ENCODE results near the gene BMAL1. TPM values are rescaled to one million over a fixed set of nuclear protein-coding genes. Genes with fewer than 3 reads are reported as not detected.
A peak's percentile ranks its signal among the peaks of the same experiment; 100 is the strongest.

Gene BMAL1
- total and polyA plus RNA-seq, 2 of the 8 experiments (the other 6 are each of a cell fraction or from before 2014, with no cell fraction given) = 6.8 to 6.9 TPM

- FAIRE-seq = no peak
- no peak overlapping the region for H3K4me2 ChIP-seq (ENCODE audit: insufficient read depth in 1 of 2, low read depth in 2 of 2, low read length in 2 of 2)
- no peak overlapping the region for H4K8ac ChIP-seq (ENCODE audit: extremely low read depth, insufficient read depth, low read length)
- H3K56ac ChIP-seq (replicated peaks; ENCODE audit: insufficient read length, low read depth, low read length) = no peak overlapping the region
- no peaks in the 10 kb centered on the region; the same call in 1 of the 2 replicates for H3K79me1 ChIP-seq (ENCODE audit: low read depth, low read length)
- no peak overlapping the region; the same call in 1 of the 2 replicates for H3K18ac ChIP-seq (ENCODE audit: extremely low read depth, low read length)
- CTCF ChIA-PET (ENCODE audit: partially characterized antibody) = interaction anchor here (1.0 to 6.2 kb wide), 7 partner anchors 13 to 375 kb away, joined by 3 to 98 read pairs (median 3); no protein-coding TSS in a partner anchor
- peak overlapping the region; percentile 72; the same call in 1 of the 2 replicates for H2BK15ac ChIP-seq (ENCODE audit: low read length)
- no peaks in the 10 kb centered on the region for H3K27me3 ChIP-seq (replicated peaks in 1 of 4; ENCODE audit: control insufficient read depth in 3 of 4, extremely low read depth in 1 of 4, insufficient read depth in 3 of 4, low read length in 3 of 4)
- H2AK5ac ChIP-seq (ENCODE audit: low read depth, low read length) = peak overlapping the region; percentile 65; the same call in 1 of the 2 replicates
- no peak overlapping the region for H3K4me3 ChIP-seq (ENCODE audit: extremely low read depth in 1 of 4, insufficient read depth in 2 of 4, low read depth in 3 of 4, low read length in 4 of 4)
- peaks cover 0 to 2% of the 10 kb centered on the region in 2 experiments for H4K20me1 ChIP-seq (replicated peaks in 1 of 2; ENCODE audit: control insufficient read depth in 1 of 2, insufficient read depth in 2 of 2, low read length in 2 of 2)
- no peaks in the 10 kb centered on the region; a peak in 1 of 4 replicates for H3K79me2 ChIP-seq (ENCODE audit: control insufficient read depth in 1 of 2, insufficient read depth in 2 of 2, low read length in 2 of 2)
- POLR2A ChIA-PET (ENCODE audit: partially characterized antibody) = interaction anchor here (0.9 to 1.4 kb wide), 3 partner anchors 10 to 130 kb away, joined by 3 to 4 read pairs (median 3); no protein-coding TSS in a partner anchor
- no peak overlapping the region for H2BK120ac ChIP-seq (replicated peaks; ENCODE audit: low read depth, low read length)
- H2BK12ac ChIP-seq (ENCODE audit: low read depth, low read length) = 0 out of 2 replicates have a peak overlapping the region, but pooled peaks have one; percentile 5
- no peak overlapping the region for H4K5ac ChIP-seq (ENCODE audit: insufficient read length, low read depth, low read length)
- H3K4ac ChIP-seq (replicated peaks; ENCODE audit: insufficient read length, low read depth, low read length) = no peak overlapping the region
- no peaks in the 10 kb centered on the region for H3K36me3 ChIP-seq (ENCODE audit: control insufficient read depth in 2 of 4, insufficient read depth in 4 of 4, low read length in 3 of 4)
- no peak overlapping the region for H3K27ac ChIP-seq (ENCODE audit: low read depth, low read length)
- no peak overlapping the region for H2BK20ac ChIP-seq (ENCODE audit: low read length)
- H3K14ac ChIP-seq (ENCODE audit: insufficient read length) = no peak overlapping the region
- peaks cover 0 to 2% (median 0%) of the 10 kb centered on the region in 4 experiments; a peak in 2 of 7 replicates for H3K4me1 ChIP-seq (replicated peaks in 1 of 4; ENCODE audit: control insufficient read depth in 3 of 4, insufficient read depth in 4 of 4, low read length in 3 of 4)
- peak overlapping the region; percentile 4 for H2BK5ac ChIP-seq (ENCODE audit: low read depth, low read length)
- peaks cover 0 to 4% of the 10 kb centered on the region in 2 experiments; a peak in 1 of 4 replicates for H3K9me3 ChIP-seq (ENCODE audit: insufficient read depth in 2 of 2, low read depth in 1 of 2, low read length in 1 of 2)
- H3K23me2 ChIP-seq (ENCODE audit: low read depth, low read length) = no peaks in the 10 kb centered on the region
- H3K23ac ChIP-seq (ENCODE audit: insufficient read length) = no peak overlapping the region
- H2AFZ ChIP-seq (ENCODE audit: low read length) = no peak overlapping the region
- WGBS, 2 experiments (ENCODE audit: extremely low coverage in 1 of 2, insufficient coverage in 1 of 2, insufficient read length in 1 of 2, insufficient replicate concordance in 2 of 2, low coverage in 1 of 2, low lambda C conversion rate in 2 of 2, missing lambda C conversion rate in 1 of 2) = 89% methylated on average over 11 of the region's 11 CpGs; no CpG with 5 or more reads in 1 of the 2 experiments
- no peak for DNase-seq (ENCODE audit: low read depth in 1 of 2, low spot score in 2 of 2)
- TF ChIP-seq TAF1 (IDR thresholded peaks at IDR 0.05; ENCODE audit: low read depth, low read length) (no peak), NRF1 (IDR thresholded peaks at IDR 0.05; ENCODE audit: low read depth, low read length) (no peak), E2F6 (IDR thresholded peaks at IDR 0.05) (no peak), BACH1 (IDR thresholded peaks at IDR 0.05; ENCODE audit: low read length) (no peak), CTBP2 (IDR thresholded peaks at IDR 0.05; ENCODE audit: borderline replicate concordance, insufficient read depth, insufficient read length, low read length) (no peak), KDM4A (IDR thresholded peaks at IDR 0.05; ENCODE audit: low read depth, low read length, severe bottlenecking) (no peak)
- H3K9ac ChIP-seq (replicated peaks in 1 of 4; ENCODE audit: extremely low read depth in 1 of 4, low read depth in 3 of 4, low read length in 3 of 4) = no peak overlapping the region
- H4K91ac ChIP-seq (replicated peaks; ENCODE audit: insufficient read length, low read length) = no peak overlapping the region
Observed at GRCh38 chr11:13339195-13340153, 61.9 kb downstream of the BMAL1 start.

All from H1 (cell line).